GM19438 (cell line): ENCODE data around the gene ZNF410.
"Not testable (repeated sequence)": the region's sequence is repeated elsewhere in the genome, so short reads cannot be mapped to it uniquely, and the experiment has no call there.

Source experiments
- ATAC-seq: cut with Tn5 transposase; IDR thresholded peaks from one replicate; pipeline ENCODE4 v1.9.1; 2021; ENCODE audit warnings: low read depth; ENCODE audit not compliant: unreplicated experiment

The ZNF410 gene

GRCh38 chr14:73884438-73885190, 2.0 kb upstream of the ZNF410 start:
- ATAC-seq = no peak

GRCh38 chr14:73887318-73887616, 608 bp downstream of the ZNF410 start:
- no peak for ATAC-seq

- ATAC-seq = no peak
These were observed 1.2 kb downstream of the ZNF410 start for GRCh38 chr14:73887694-73888459.

GRCh38 chr14:73888460-73888725, 1.7 kb downstream of the ZNF410 start:
- ATAC-seq = no peak

GRCh38 chr14:73888971-73889370, 2.3 kb downstream of the ZNF410 start:
- no peak for ATAC-seq

GRCh38 chr14:73889376-73889775, 2.7 kb downstream of the ZNF410 start:
- no peak for ATAC-seq

- not testable (repeated sequence) for ATAC-seq
These were observed 7.6 kb downstream of the ZNF410 start for GRCh38 chr14:73894180-73894687.

GRCh38 chr14:73895939-73896338, 9.3 kb downstream of the ZNF410 start:
- ATAC-seq = no peak

- ATAC-seq = no peak
These were observed 9.9 kb downstream of the ZNF410 start for GRCh38 chr14:73896521-73896920.

- ATAC-seq = no peak
These were observed 16.4 kb downstream of the ZNF410 start for GRCh38 chr14:73903028-73903427.

- ATAC-seq = no peak
These were observed 23.0 kb downstream of the ZNF410 start for GRCh38 chr14:73909681-73910080.

GRCh38 chr14:73913256-73913655, 26.6 kb downstream of the ZNF410 start:
- no peak for ATAC-seq

GRCh38 chr14:73916324-73916723, 29.7 kb downstream of the ZNF410 start:
- no peak for ATAC-seq

- ATAC-seq = not testable (repeated sequence)
These were observed 32.8 kb downstream of the ZNF410 start for GRCh38 chr14:73919457-73919856.

- no peak for ATAC-seq
These were observed 37.7 kb downstream of the ZNF410 start for GRCh38 chr14:73924337-73924736.

GRCh38 chr14:73935666-73936065, 49.0 kb downstream of the ZNF410 start:
- ATAC-seq = no peak

- ATAC-seq = no peak
These were observed 49.9 kb downstream of the ZNF410 start for GRCh38 chr14:73936548-73936947.

- ATAC-seq = no peak
These were observed 50.4 kb downstream of the ZNF410 start for GRCh38 chr14:73937012-73937411.

- ATAC-seq = no peak
These were observed 55.5 kb downstream of the ZNF410 start for GRCh38 chr14:73942180-73942579.

GRCh38 chr14:73943083-73943482, 56.4 kb downstream of the ZNF410 start:
- ATAC-seq = no peak

- no peak for ATAC-seq
These were observed 57.9 kb downstream of the ZNF410 start for GRCh38 chr14:73944432-73945158.
